OCI-LY7 (cell line): ENCODE data around the gene MTSS2. TPM values are rescaled to one million over a fixed set of nuclear protein-coding genes. Genes with fewer than 3 reads are reported as not detected.

Source experiments
- BruUV-seq: library from RNA; stranded (reverse); fragments of 400-500 nt; replicated peaks from 2 replicates; lab custom pipeline; 2021; lab: Mats Ljungman, UMichigan
- CTCF ChIA-PET: fragments of 300-600 bp; sonication (Branson Sonifier 250); formaldehyde crosslinking; loops from one replicate; lab custom pipeline; 2022; ENCODE audit warnings: antibody characterized with exemption; ENCODE audit not compliant: unreplicated experiment; lab: Charles Lee
- POLR2A ChIA-PET: fragments of 300-600 bp; sonication (Branson Sonifier 250); formaldehyde crosslinking; loops from one replicate; lab custom pipeline; 2022; ENCODE audit warnings: antibody characterized with exemption; lab: Charles Lee
- DNase-seq: peaks from one replicate; pipeline ENCODE4 v3.0.0-alpha.2; 2015; ENCODE audit warnings: low spot score
- H2AFZ ChIP-seq: fragments of 200-600 bp; sonication (generic), shearing (Covaris generic); 2 replicates; pipeline ENCODE4 v1.6.1; 2014; ENCODE audit warnings: mild to moderate bottlenecking, antibody characterized with exemption, low read length, moderate library complexity
- H3K27ac ChIP-seq: fragments of 200-600 bp; sonication (generic); 2 replicates; pipeline ENCODE4 v1.5.1; 2014; ENCODE audit warnings: mixed run types, low read depth, mild to moderate bottlenecking, moderate library complexity, low read length, inconsistent platforms; ENCODE audit not compliant: poor library complexity, severe bottlenecking
- H3K36me3 ChIP-seq: fragments of 200-600 bp; sonication (generic); 2 replicates; pipeline ENCODE4 v1.6.1; 2014; ENCODE audit warnings: mild to moderate bottlenecking, antibody characterized with exemption, low read length, moderate library complexity, mixed read lengths; ENCODE audit not compliant: insufficient read depth
- H3K4me1 ChIP-seq: fragments of 200-600 bp; sonication (generic); 2 replicates; pipeline ENCODE4 v1.5.1; 2014; ENCODE audit warnings: mild to moderate bottlenecking, low read length; ENCODE audit not compliant: insufficient read depth, poor library complexity, severe bottlenecking
- H3K4me2 ChIP-seq: fragments of 200-600 bp; sonication (generic); 2 replicates; pipeline ENCODE4 v1.6.1; 2014; ENCODE audit warnings: mild to moderate bottlenecking, low read length
- H3K4me3 ChIP-seq: fragments of 200-600 bp; sonication (generic); 2 replicates; pipeline ENCODE4 v1.5.1; 2014; ENCODE audit warnings: mild to moderate bottlenecking, low read depth, low read length; ENCODE audit not compliant: poor library complexity, severe bottlenecking
- H3K79me2 ChIP-seq: fragments of 200-600 bp; sonication (generic); 2 replicates; pipeline ENCODE4 v1.6.1; 2016; ENCODE audit warnings: low read depth, mild to moderate bottlenecking, low read length, moderate library complexity, mixed read lengths; ENCODE audit not compliant: insufficient read depth
- H3K9me2 ChIP-seq: fragments of 200-600 bp; sonication (generic); 2 replicates; pipeline ENCODE4 v1.6.1; 2016; ENCODE audit warnings: mild to moderate bottlenecking, low read length, mixed read lengths; ENCODE audit not compliant: insufficient read depth
- H3K9me3 ChIP-seq: fragments of 200-600 bp; sonication (generic); 2 replicates; pipeline ENCODE4 v1.6.1; 2014; ENCODE audit warnings: mild to moderate bottlenecking, mixed run types, low read length, mixed read lengths
- H4K20me1 ChIP-seq: fragments of 200-600 bp; sonication (generic); 2 replicates; pipeline ENCODE4 v1.6.1; 2014; ENCODE audit warnings: mild to moderate bottlenecking, antibody characterized with exemption, low read length, moderate library complexity, mixed read lengths; ENCODE audit not compliant: insufficient read depth
- CTCF ChIP-seq: fragments of 200-600 bp; sonication (generic); conservative IDR thresholded peaks from 2 replicates; pipeline ENCODE4 v1.5.1; 2014; ENCODE audit warnings: mild to moderate bottlenecking, antibody characterized with exemption, low read length, moderate library complexity, mixed read lengths
- EZH2phosphoT487 ChIP-seq: fragments of 200-600 bp; sonication (generic); IDR thresholded peaks from 2 replicates; pipeline ENCODE4 v1.6.1; 2018; ENCODE audit warnings: low read depth, borderline replicate concordance, mild to moderate bottlenecking, mixed run types, antibody characterized with exemption, low read length, moderate library complexity, mixed read lengths
- intact Hi-C: fragments of 100-400 bp; cut with micrococcal nuclease; formaldehyde crosslinking; loops from one replicate; pipeline ENCODE4 v1.10.0; 2022; ENCODE audit not compliant: unreplicated experiment
- total RNA-seq, 2 experiments: library from RNA; depleted of rRNA in 1 of 2; stranded (reverse); fragments of >200 nt in 1 of 2; shearing (Covaris generic) in 1 of 2; gene quantifications; 2 replicates each; pipeline ENCODE4 v1.2.3, GENCODE V29; 2014 to 2022

Gene MTSS2
- total RNA-seq, 2 experiments from 2014 or later, result 0.17 to 0.19 TPM

- ChIA-PET CTCF (no interaction called here), POLR2A (interaction anchor here (0.9 kb wide), 1 partner anchor 23 kb away, joined by 3 read pairs; no protein-coding TSS in a partner anchor)
- H3K9me2 ChIP-seq, result no peaks in the 10 kb centered on the region
- DNase-seq, result no peak
- no peak overlapping the region for H2AFZ ChIP-seq
- no peaks in the 10 kb centered on the region for H3K9me3 ChIP-seq
- H3K36me3 ChIP-seq, result no peaks in the 10 kb centered on the region
- no peaks in the 10 kb centered on the region for H3K79me2 ChIP-seq
- TF ChIP-seq EZH2phosphoT487, result no peak
- intact Hi-C loops, result no loop called here
- H3K4me3 ChIP-seq, result no peak overlapping the region
- H3K27ac ChIP-seq, result no peak overlapping the region
- no peak overlapping the region for H3K4me2 ChIP-seq
- no TSS peak for BruUV-seq
- H3K4me1 ChIP-seq, result no peaks in the 10 kb centered on the region
- H4K20me1 ChIP-seq, result no peaks in the 10 kb centered on the region
Observed at GRCh38 chr16:70712359-70712758, 26.5 kb upstream of the MTSS2 start.

- Histone ChIP-seq H3K27ac (no peak overlapping the region), H3K9me2 (no peaks in the 10 kb centered on the region), H2AFZ (no peak overlapping the region), H3K4me2 (no peak overlapping the region), H4K20me1 (no peaks in the 10 kb centered on the region), H3K36me3 (no peaks in the 10 kb centered on the region), H3K79me2 (no peaks in the 10 kb centered on the region), H3K4me1 (no peaks in the 10 kb centered on the region), H3K4me3 (no peak overlapping the region), H3K9me3 (no peaks in the 10 kb centered on the region)
- ChIA-PET CTCF (no interaction called here), POLR2A (interaction anchor here (0.6 kb wide), 1 partner anchor 133 kb away, joined by 6 read pairs; no protein-coding TSS in a partner anchor)
- intact Hi-C loops, result no loop called here
- no TSS peak for BruUV-seq
- TF ChIP-seq CTCF, result no peak
- no peak for TF ChIP-seq EZH2phosphoT487
- no peak for DNase-seq
Observed at GRCh38 chr16:70711211-70712031, 25.6 kb upstream of the MTSS2 start.

- no peak for DNase-seq
- no peaks in the 10 kb centered on the region for H3K79me2 ChIP-seq
- CTCF ChIA-PET, result no interaction called here
- BruUV-seq, result no TSS peak
- intact Hi-C loops, result no loop called here
- H3K4me1 ChIP-seq, result no peaks in the 10 kb centered on the region
- no peaks in the 10 kb centered on the region for H3K9me3 ChIP-seq
- no peaks in the 10 kb centered on the region for H3K9me2 ChIP-seq
- TF ChIP-seq EZH2phosphoT487 (no peak), CTCF (no peak)
- H3K36me3 ChIP-seq, result no peaks in the 10 kb centered on the region
- POLR2A ChIA-PET, result no interaction called here
- H3K4me2 ChIP-seq, result no peak overlapping the region
- H4K20me1 ChIP-seq, result no peaks in the 10 kb centered on the region
- no peak overlapping the region for H3K27ac ChIP-seq
- H3K4me3 ChIP-seq, result no peak overlapping the region
- no peak overlapping the region for H2AFZ ChIP-seq
Observed at GRCh38 chr16:70710422-70711210, 24.8 kb upstream of the MTSS2 start.
